Measurements from ENCODE around the gene LHX6.
A peak's percentile ranks its signal among the peaks of the same experiment; 100 is the strongest.

DNA sequence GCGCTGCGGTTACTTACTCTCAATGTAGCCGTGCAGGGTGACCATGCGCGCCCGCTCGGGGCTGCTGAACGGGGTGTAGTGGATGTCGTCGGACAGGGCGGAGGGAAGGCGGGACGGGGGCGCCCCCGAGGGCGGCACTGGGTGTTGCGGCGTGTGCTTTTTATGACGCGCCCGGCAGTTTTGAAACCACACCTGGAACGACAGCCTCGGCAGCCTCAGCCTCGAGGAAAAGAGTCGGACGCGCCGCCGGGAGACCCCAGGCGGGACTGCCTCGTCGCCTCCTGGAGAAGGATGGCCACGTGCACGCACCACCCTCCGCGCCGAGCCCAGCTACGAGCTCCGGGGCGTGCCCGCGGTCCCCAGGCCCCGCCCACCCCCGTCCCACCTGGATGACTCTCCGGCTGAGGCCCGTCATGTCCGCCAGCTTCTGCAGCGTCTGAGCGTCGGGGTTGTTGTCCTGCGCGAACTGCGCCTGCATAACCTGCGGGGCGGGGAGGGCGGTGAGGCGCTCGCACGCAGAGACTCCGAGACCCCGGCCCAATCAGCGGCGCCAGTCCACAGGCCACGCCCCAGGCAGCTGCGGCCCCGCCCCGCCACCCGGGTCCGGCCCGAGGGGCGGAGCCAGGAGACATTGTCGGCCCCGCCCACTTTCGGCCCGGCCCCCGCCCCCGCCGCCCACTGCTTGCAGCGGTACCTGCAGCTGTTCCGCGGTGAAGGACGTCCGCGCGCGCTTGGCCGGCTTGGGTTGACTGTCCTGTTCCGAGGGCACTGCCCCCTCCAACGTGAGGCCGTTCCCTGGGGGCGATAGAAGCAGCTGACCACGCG lies 15.0 kb downstream of the LHX6 start:
- no peak for TF ChIP-seq EZH2phosphoT487 (IDR thresholded peaks at IDR 0.05; ENCODE audit: insufficient read depth, low read depth)
- TF ChIP-seq EZH2 (IDR thresholded peaks at IDR 0.05; ENCODE audit: insufficient read depth, poor library complexity, severe bottlenecking) = peak; percentile 64
